NT2/D1 (cell line): ENCODE results near the gene TCF4.

Experiments used
- YY1 ChIP-seq: IDR thresholded peaks from 2 replicates; pipeline ENCODE4 v1.6.1; 2011; ENCODE audit not compliant: insufficient read length, insufficient read depth
- ZNF274 ChIP-seq: IDR thresholded peaks from 2 replicates; pipeline ENCODE4 v1.6.1; 2011; ENCODE audit warnings: mild to moderate bottlenecking, low read depth, low read length

- TF ChIP-seq ZNF274 (no peak), YY1 (no peak)
Observed at GRCh38 chr18:55261253-55261652, 326.7 kb downstream of the TCF4 start.
